Retinal pigment epithelial cell (primary cell): Measurements from ENCODE around the gene MEN1.

Experiments used
- DNase-seq: peaks from one replicate; pipeline ENCODE4 v3.0.0-alpha.2; 2010; ENCODE audit warnings: low read depth
- H3K4me3 ChIP-seq: 2 replicates; pipeline ENCODE4 v1.5.1; 2011; ENCODE audit warnings: mild to moderate bottlenecking, low read length, control low read depth, moderate library complexity
- CTCF ChIP-seq: conservative IDR thresholded peaks from 2 replicates; pipeline ENCODE4 v1.5.1; 2011; ENCODE audit warnings: low read depth, low read length, control low read depth, inconsistent platforms

MEN1 gene

DNA sequence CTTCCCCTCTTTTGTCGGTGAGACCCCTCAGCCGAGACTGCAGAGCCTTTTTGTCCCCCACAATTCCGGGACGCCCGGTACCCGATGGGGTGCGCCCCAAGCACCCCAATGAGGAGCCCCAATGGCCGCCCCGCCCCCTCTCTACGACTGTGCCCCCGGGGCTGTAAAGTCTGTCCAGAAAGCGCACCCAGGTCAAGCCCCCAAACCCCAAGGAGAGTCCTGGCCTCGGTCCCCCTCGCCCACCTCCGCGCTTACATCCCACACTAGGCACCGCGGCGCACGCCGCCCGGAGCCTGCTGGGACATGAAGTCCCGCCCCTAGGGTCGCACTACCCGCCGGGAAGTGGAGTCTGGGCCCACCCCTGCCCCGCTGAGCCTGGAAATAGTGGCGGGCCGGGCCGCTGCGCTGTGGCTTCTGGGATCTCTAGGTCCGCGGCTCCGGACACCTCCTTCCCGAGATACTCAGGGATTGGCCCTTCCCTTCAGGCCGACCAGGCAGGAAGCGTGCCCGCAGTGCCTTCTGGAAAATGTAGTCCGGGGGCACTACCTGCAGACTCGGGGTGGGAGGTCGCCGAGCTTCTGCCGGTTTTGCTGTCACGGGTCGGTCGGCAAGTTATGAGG lies at the start of gene MEN1:
TSS of gene MEN1 (minus strand) at position 281 of the 620 bp plus-strand sequence. CDS start 442 bp downstream, outside the sequence.
- no peak for TF ChIP-seq CTCF
- peak within 1 kb of the TSS; percentile 88 for H3K4me3 ChIP-seq
- DNase-seq, result peak; percentile 77

- H3K4me3 ChIP-seq, result no peak overlapping the region
- no peak for TF ChIP-seq CTCF
- no peak for DNase-seq
These were observed 49.4 kb upstream of the MEN1 start for GRCh38 chr11:64859542-64860414.

DNA sequence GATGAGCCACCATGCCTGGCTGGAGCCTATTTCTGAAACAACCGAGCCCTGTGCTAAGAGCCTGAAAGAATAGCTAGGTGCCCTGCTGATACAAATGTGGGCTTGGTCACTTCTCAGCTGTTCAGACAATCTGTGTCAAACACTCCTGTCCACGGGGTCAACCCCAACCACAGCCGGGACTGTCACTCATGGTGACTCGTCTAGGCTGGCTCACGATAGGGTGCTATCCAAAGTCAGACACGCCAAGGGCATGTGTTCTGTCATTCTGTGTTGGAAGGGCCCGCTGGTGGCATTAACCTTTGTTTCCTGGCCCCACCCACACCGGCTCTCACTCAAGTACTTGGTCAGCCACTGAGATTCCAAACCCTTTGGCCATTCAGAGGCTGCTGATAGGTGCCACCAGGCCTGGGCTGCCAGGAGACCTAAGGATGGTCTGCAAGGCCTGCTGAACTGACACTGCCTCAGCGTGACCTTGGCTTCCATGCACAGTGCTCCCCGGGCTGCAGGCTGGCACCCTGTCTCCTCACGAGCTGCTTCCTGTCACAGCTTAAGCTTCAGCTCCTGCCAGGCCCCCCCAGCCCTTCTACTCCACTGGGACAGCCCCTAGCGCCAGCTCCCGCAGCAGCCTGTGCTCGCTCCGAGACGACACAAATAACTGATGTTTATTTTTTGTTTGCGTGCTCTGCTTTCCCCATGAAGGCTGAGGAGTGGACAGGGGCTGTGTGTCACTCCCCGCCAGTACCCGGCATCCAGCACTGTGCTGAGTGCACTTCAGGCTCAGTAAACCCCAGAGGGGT lies 48.3 kb upstream of the MEN1 start:
- no peak overlapping the region for H3K4me3 ChIP-seq
- no peak for TF ChIP-seq CTCF
- DNase-seq, result no peak

- no peak for TF ChIP-seq CTCF
- no peak overlapping the region for H3K4me3 ChIP-seq
- DNase-seq, result no peak
These were observed 47.1 kb upstream of the MEN1 start for GRCh38 chr11:64857485-64857884.

- TF ChIP-seq CTCF, result no peak
- H3K4me3 ChIP-seq, result no peak overlapping the region
- DNase-seq, result no peak
These were observed 46.3 kb upstream of the MEN1 start for GRCh38 chr11:64856382-64857227.

DNA sequence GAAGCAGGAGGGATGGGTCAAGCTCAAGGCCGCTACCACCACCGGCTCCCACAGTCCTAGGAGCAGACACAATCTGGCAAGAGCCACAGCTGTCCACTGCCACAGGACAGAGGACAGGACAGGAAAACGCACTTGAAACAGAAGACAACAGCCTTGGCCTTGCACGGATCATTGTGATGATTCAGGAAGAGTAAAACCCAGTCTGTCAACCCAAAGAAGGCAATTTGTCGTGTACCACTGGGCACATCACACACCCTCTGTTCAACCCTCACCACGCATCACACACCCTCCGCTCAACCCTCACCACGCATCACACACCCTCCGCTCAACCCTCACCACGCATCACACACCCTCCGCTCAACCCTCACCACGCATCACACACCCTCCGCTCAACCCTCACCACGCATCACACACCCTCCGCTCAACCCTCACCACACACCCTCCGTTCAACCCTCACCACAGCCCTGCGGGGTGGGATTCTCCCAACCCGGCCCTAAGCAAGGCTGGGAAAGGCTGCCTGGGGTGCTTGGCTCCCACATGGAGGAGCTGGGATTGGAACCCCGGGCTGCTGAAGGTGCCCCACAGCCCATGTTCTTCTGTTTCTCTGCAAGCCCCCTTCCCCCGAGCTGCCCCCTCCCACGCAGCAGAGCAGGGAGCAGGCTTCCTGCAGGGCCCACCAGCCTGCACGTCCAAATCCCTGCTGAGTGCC lies 45.4 kb upstream of the MEN1 start:
- no peak for TF ChIP-seq CTCF
- DNase-seq, result no peak
- H3K4me3 ChIP-seq, result no peak overlapping the region
